Keratinocyte (primary cell): ENCODE results near the gene CD8B2.

Experiments
- CTCF ChIP-seq, 3 experiments: IDR thresholded peaks in 1 of 3; conservative IDR thresholded peaks in 1 of 3; optimal IDR thresholded peaks in 1 of 3; 2 replicates in 2 of 3; 3 replicates in 1 of 3; pipeline versions ENCODE3 to v1.5.1; 2011; ENCODE audit warnings: low read length in 3 of 3, mild to moderate bottlenecking in 3 of 3, moderate library complexity in 2 of 3, control low read depth in 1 of 3, inconsistent platforms in 1 of 3; ENCODE audit not compliant: insufficient read depth in 2 of 3; ENCODE audit errors: extremely low read depth in 1 of 3
- EZH2 ChIP-seq: IDR thresholded peaks from one replicate; pipeline ENCODE4 v1.6.1; 2012; ENCODE audit warnings: inconsistent platforms, mild to moderate bottlenecking, low read length, moderate library complexity

- TF ChIP-seq CTCF (optimal IDR thresholded peaks at IDR 0.05 in 1 of 3, IDR thresholded peaks at IDR 0.05 in 1 of 3, conservative IDR thresholded peaks at IDR 0.05 in 1 of 3; ENCODE audit: extremely low read depth in 1 of 3, insufficient read depth in 2 of 3, low read length in 3 of 3) (no peak), EZH2 (no peak)
Measured at GRCh38 chr2:106537047-106537446, 49.9 kb downstream of the CD8B2 start.
